A549 (cell line): Measurements from ENCODE around the gene SERPINE2. TPM values are rescaled to one million over a fixed set of nuclear protein-coding genes. Genes with fewer than 3 reads are reported as not detected.

ENCODE experiments used
- ATAC-seq, 2 experiments: fragments of 200-7000 bp in 1 of 2; fragments of >200 bp in 1 of 2; cut with Nextera tagmentation in 1 of 2; cut with Tn5 transposase in 1 of 2; 3 replicates each; pipeline versions ENCODE4 v1.8.0 to v1.9.1; 2018 to 2020; ENCODE audit warnings: mild to moderate bottlenecking in 1 of 2, moderate library complexity in 1 of 2
- CTCF ChIA-PET: fragments of 300-600 bp; sonication (Branson Sonifier 250); formaldehyde crosslinking; extraction: SDS; loops from one replicate; lab custom pipeline; 2021; ENCODE audit warnings: antibody characterized with exemption, inconsistent platforms; lab: Yijun Ruan, JAX
- POLR2A ChIA-PET: fragments of 350-600 bp; formaldehyde crosslinking; extraction: SDS; loops from one replicate; lab custom pipeline; 2021; ENCODE audit warnings: antibody characterized with exemption, inconsistent platforms; lab: Yijun Ruan, JAX
- DNase-seq, 2 experiments: peaks; one replicate each; pipeline versions ENCODE4 v3.0.0 to v3.0.0-alpha.2; 2011 to 2016; ENCODE audit warnings: low read depth in 1 of 2, low spot score in 1 of 2
- FAIRE-seq: peaks from 2 replicates; lab custom pipeline; 2011; peaks lifted over from hg19 to GRCh38; lab: Jason Lieb, UNC
- H3K27ac ChIP-seq, 2 experiments: fragments of >200 bp; sonication (Bioruptor Twin); formaldehyde crosslinking; 3 replicates each; pipeline ENCODE4 v1.5.1; 2016 to 2017
- H3K4me1 ChIP-seq: fragments of >200 bp; sonication (Bioruptor Twin); formaldehyde crosslinking; 3 replicates; pipeline ENCODE4 v1.6.1; 2016
- H3K4me2 ChIP-seq: fragments of >200 bp; sonication (Bioruptor Twin); formaldehyde crosslinking; 3 replicates; pipeline ENCODE4 v1.6.1; 2016
- H3K4me3 ChIP-seq: fragments of >200 bp; sonication (Bioruptor Twin); formaldehyde crosslinking; 3 replicates; pipeline ENCODE4 v1.5.1; 2016
- H3K9me3 ChIP-seq: fragments of >200 bp; sonication (Bioruptor Twin); formaldehyde crosslinking; 3 replicates; pipeline ENCODE4 v1.6.1; 2016
- CHD4 ChIP-seq: fragments of 200-600 bp; sonication (generic); IDR thresholded peaks from 2 replicates; pipeline ENCODE4 v1.6.1; 2016; ENCODE audit warnings: antibody characterized with exemption, mild to moderate bottlenecking, borderline replicate concordance
- EHF ChIP-seq: fragments of 250-450 bp; sonication (Bioruptor Pico); IDR thresholded peaks from 2 replicates; pipeline ENCODE4 v1.5.0; 2020; ENCODE audit warnings: mild to moderate bottlenecking
- EHMT2 ChIP-seq: fragments of 200-600 bp; sonication (generic); IDR thresholded peaks from 2 replicates; pipeline ENCODE4 v1.6.1; 2016; ENCODE audit warnings: antibody characterized with exemption, low read depth, mild to moderate bottlenecking, moderate library complexity
- EP300 ChIP-seq, 2 experiments: fragments of >200 bp; sonication (Bioruptor Twin); formaldehyde crosslinking; IDR thresholded peaks; 2 replicates in 1 of 2; 3 replicates in 1 of 2; pipeline ENCODE4 v1.6.1; 2016 to 2017
- FOSL2 ChIP-seq, 2 experiments: fragments of 450-650 bp in 1 of 2; fragments of >200 bp in 1 of 2; sonication (Bioruptor Twin) in 1 of 2; formaldehyde crosslinking; IDR thresholded peaks; 2 replicates each; pipeline versions ENCODE4 v1.5.0 to v1.6.1; 2016 to 2020; ENCODE audit warnings: mild to moderate bottlenecking in 1 of 2, moderate library complexity in 1 of 2
- FOXS1 ChIP-seq: fragments of 250-450 bp; sonication (Bioruptor Pico); IDR thresholded peaks from 2 replicates; pipeline ENCODE4 v1.5.0; 2020; ENCODE audit warnings: mild to moderate bottlenecking, moderate library complexity
- HOXB5 ChIP-seq: fragments of 250-450 bp; sonication (Bioruptor Pico); IDR thresholded peaks from 2 replicates; pipeline ENCODE4 v1.5.0; 2020; ENCODE audit warnings: mild to moderate bottlenecking, moderate library complexity
- JUN ChIP-seq, 2 experiments: fragments of >200 bp; sonication (Bioruptor Twin); formaldehyde crosslinking; IDR thresholded peaks; 2 replicates in 1 of 2; 3 replicates in 1 of 2; pipeline ENCODE4 v1.6.1; 2016 to 2017
- KDM1A ChIP-seq: fragments of 200-600 bp; sonication (generic); IDR thresholded peaks from 2 replicates; pipeline ENCODE4 v1.6.1; 2016; ENCODE audit warnings: low read depth, mild to moderate bottlenecking
- MAFK ChIP-seq: fragments of 450-650 bp; IDR thresholded peaks from 2 replicates; pipeline ENCODE4 v1.6.1; 2014; ENCODE audit not compliant: partially characterized antibody
- MAZ ChIP-seq: fragments of 150-350 bp; IDR thresholded peaks from 2 replicates; pipeline ENCODE4 v1.6.1; 2014; ENCODE audit warnings: antibody characterized with exemption, low read depth, low read length, borderline replicate concordance
- NPAS2 ChIP-seq: fragments of 250-450 bp; sonication (Bioruptor Pico); IDR thresholded peaks from 2 replicates; pipeline ENCODE4 v1.8.0; 2022; ENCODE audit warnings: mild to moderate bottlenecking, moderate library complexity, borderline replicate concordance
- NR3C1 ChIP-seq: fragments of >200 bp; sonication (Bioruptor Twin); formaldehyde crosslinking; IDR thresholded peaks from 3 replicates; pipeline ENCODE4 v1.6.1; 2017
- RFX5 ChIP-seq: fragments of 450-650 bp; IDR thresholded peaks from 2 replicates; pipeline ENCODE4 v1.7.1; 2014; ENCODE audit warnings: antibody characterized with exemption, mild to moderate bottlenecking, moderate library complexity
- RNF2 ChIP-seq: fragments of 200-600 bp; sonication (generic); IDR thresholded peaks from 2 replicates; pipeline ENCODE4 v1.6.1; 2016; ENCODE audit warnings: low read depth, mild to moderate bottlenecking, antibody characterized with exemption, moderate library complexity, borderline replicate concordance
- SMC3 ChIP-seq: fragments of >200 bp; sonication (Bioruptor Twin); formaldehyde crosslinking; IDR thresholded peaks from 3 replicates; pipeline ENCODE4 v1.6.1; 2018; ENCODE audit warnings: inconsistent platforms
- TP53 ChIP-seq: fragments of 250-450 bp; sonication (Bioruptor Pico); IDR thresholded peaks from 2 replicates; pipeline ENCODE4 v1.5.0; 2021; ENCODE audit warnings: mild to moderate bottlenecking, moderate library complexity
- ZC3H11A ChIP-seq: fragments of 450-650 bp; IDR thresholded peaks from 2 replicates; pipeline ENCODE4 v1.6.1; 2014; ENCODE audit warnings: antibody characterized with exemption, mild to moderate bottlenecking
- ZNF302 ChIP-seq: fragments of 250-450 bp; sonication (Bioruptor Pico); IDR thresholded peaks from 2 replicates; pipeline ENCODE4 v1.9.0; 2021; ENCODE audit warnings: inconsistent platforms, mild to moderate bottlenecking, moderate library complexity
- WGBS: methylation state at CpG from one replicate; pipeline ENCODE4 v1.1.6; 2017; ENCODE audit errors: missing lambda C conversion rate; 5-methylcytosine and 5-hydroxymethylcytosine counted together
- polyA plus RNA-seq, 4 experiments: library from polyadenylated mRNA; depleted of rRNA in 3 of 4; stranded (reverse); fragments of >200 nt; fragmentation: RNase III in 1 of 4; extraction: RNeasy Plus Mini Kit Qiagen cat#74134 plus additional on column Dnase treatment in 1 of 4; gene quantifications; 2 replicates in 3 of 4; 3 replicates in 1 of 4; pipeline ENCODE4 v1.2.3, GENCODE V29; 2011 to 2017
- TF ChIP-seq, protein P1 (sequence below): fragments of 150-350 bp; IDR thresholded peaks from 2 replicates; pipeline ENCODE4 v1.6.1; 2014; ENCODE audit warnings: low read depth, mild to moderate bottlenecking, low read length
- TF ChIP-seq, protein P2 (sequence below): fragments of 450-650 bp; IDR thresholded peaks from 2 replicates; pipeline ENCODE4 v1.6.1; 2014; ENCODE audit warnings: antibody characterized with exemption
- TF ChIP-seq, protein P3 (sequence below): fragments of >200 bp; sonication (Bioruptor Twin); formaldehyde crosslinking; IDR thresholded peaks from 3 replicates; pipeline ENCODE4 v1.6.1; 2016
- TF ChIP-seq, protein P4 (sequence below): IDR thresholded peaks from 2 replicates; pipeline ENCODE4 v1.6.1; 2012; ENCODE audit warnings: low read depth, borderline replicate concordance
- TF ChIP-seq, protein P5 (sequence below): fragments of >200 bp; sonication (Bioruptor Twin); formaldehyde crosslinking; IDR thresholded peaks from 3 replicates; pipeline ENCODE4 v1.5.1; 2016

SERPINE2 gene
- polyA plus RNA-seq, 2 of the 4 experiments (the other 2 are of a cell fraction), result 58.6 to 88.2 TPM

DNA sequence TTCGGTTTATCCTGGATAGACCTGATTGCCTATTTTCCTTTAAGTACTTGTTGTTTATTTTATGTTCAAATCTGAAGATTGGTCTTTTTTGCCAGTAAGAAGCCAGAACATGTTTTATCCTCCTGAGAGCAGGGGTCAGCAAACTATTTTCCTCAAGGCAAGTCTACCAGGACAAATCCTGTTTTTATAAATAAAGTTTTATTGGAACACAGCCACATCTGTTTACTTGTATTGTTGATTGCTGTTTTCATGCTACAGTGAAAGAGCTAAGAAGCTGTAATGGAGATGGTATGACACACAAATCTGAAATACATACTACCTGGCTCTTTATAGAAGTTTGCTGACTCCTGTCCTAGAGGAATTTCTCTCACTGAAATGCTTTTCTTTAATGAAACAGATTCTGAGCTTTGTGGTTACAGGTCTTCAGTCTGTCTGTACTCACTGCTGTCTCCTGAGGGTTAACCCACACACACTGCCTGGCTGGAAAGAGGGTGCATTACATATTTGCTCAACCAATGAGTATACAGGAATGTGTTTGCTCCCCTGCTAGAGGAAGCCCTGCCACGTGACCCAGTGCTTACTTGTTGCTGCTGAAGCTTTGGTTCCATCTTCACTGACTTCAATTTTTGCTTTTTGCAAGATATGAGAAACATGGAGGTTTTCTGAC lies 59.2 kb downstream of the SERPINE2 start:
- no peak for DNase-seq
- POLR2A ChIA-PET, result no interaction called here
- CTCF ChIA-PET, result interaction anchor here (0.7 to 4.4 kb wide), 9 partner anchors 7 to 305 kb away, joined by 3 to 20 read pairs (median 5); partner anchors contain the start of gene SERPINE2
- no peak for FAIRE-seq
- Histone ChIP-seq H3K4me2 (no peak overlapping the region), H3K9me3 (no peaks in the 10 kb centered on the region), H3K27ac (no peak overlapping the region), H3K4me3 (no peak overlapping the region)
- TF ChIP-seq HOXB5 (CRISPR knock-in tag) (no peak), ZNF302 (no peak), EP300 (IDR thresholded peaks at IDR 0.05) (no peak), ZC3H11A (no peak), RFX5 (no peak), RNF2 (no peak), NR3C1 (no peak), MAZ (no peak), FOXS1 (no peak), FOSL2 (IDR thresholded peaks at IDR 0.05) (no peak), FOSL2 (CRISPR knock-in tag; IDR thresholded peaks at IDR 0.05) (no peak), SMC3 (no peak), CHD4 (no peak)
- TF ChIP-seq, protein P1, sequence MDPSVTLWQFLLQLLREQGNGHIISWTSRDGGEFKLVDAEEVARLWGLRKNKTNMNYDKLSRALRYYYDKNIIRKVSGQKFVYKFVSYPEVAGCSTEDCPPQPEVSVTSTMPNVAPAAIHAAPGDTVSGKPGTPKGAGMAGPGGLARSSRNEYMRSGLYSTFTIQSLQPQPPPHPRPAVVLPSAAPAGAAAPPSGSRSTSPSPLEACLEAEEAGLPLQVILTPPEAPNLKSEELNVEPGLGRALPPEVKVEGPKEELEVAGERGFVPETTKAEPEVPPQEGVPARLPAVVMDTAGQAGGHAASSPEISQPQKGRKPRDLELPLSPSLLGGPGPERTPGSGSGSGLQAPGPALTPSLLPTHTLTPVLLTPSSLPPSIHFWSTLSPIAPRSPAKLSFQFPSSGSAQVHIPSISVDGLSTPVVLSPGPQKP, result no peak
- TF ChIP-seq, all 56 proteins: peak for 0
- 88% methylated on average over 2 of the region's 2 CpGs for WGBS
- ATAC-seq, result no peak
- no peaks in the 10 kb centered on the region; the same call in 2 of the 3 replicates for H3K4me1 ChIP-seq

DNA sequence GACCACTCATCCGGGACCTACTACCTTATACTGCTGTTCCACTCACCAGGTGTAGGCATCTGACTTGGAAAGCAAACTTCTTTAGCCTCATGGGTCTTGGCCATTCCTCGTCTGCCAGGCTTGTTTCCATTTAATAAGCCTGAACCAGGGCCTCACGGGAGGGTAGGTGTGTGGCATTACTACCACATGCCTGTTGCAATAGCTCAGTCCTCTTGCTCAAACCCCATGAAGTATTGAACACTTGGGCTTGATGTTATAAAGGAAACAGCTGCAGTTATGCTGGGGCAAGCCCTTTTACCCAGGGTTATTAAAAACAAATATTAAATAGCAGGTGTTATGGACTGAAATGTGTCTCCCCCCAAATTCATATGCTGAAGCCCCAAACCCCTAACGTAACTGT lies 60.6 kb downstream of the SERPINE2 start:
- ChIA-PET CTCF (interaction anchor here (1.2 to 4.4 kb wide), 5 partner anchors 8 to 391 kb away, joined by 4 to 20 read pairs (median 9); no protein-coding TSS in a partner anchor), POLR2A (no interaction called here)
- WGBS, result 78% methylated on average over 4 of the region's 4 CpGs
- ATAC-seq, result no peak
- H3K4me2 ChIP-seq, result no peak overlapping the region
- no peaks in the 10 kb centered on the region for H3K9me3 ChIP-seq
- H3K4me1 ChIP-seq, result no peaks in the 10 kb centered on the region; the same call in 2 of the 3 replicates
- TF ChIP-seq TP53 (CRISPR knock-in tag) (no peak), FOXS1 (no peak), NR3C1 (no peak), EHF (CRISPR knock-in tag) (no peak), EHMT2 (no peak), JUN (IDR thresholded peaks at IDR 0.05) (no peak), KDM1A (no peak), NPAS2 (CRISPR knock-in tag) (no peak), MAFK (no peak)
- TF ChIP-seq, protein P2, sequence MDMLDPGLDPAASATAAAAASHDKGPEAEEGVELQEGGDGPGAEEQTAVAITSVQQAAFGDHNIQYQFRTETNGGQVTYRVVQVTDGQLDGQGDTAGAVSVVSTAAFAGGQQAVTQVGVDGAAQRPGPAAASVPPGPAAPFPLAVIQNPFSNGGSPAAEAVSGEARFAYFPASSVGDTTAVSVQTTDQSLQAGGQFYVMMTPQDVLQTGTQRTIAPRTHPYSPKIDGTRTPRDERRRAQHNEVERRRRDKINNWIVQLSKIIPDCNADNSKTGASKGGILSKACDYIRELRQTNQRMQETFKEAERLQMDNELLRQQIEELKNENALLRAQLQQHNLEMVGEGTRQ, result no peak
- TF ChIP-seq, protein P3, sequence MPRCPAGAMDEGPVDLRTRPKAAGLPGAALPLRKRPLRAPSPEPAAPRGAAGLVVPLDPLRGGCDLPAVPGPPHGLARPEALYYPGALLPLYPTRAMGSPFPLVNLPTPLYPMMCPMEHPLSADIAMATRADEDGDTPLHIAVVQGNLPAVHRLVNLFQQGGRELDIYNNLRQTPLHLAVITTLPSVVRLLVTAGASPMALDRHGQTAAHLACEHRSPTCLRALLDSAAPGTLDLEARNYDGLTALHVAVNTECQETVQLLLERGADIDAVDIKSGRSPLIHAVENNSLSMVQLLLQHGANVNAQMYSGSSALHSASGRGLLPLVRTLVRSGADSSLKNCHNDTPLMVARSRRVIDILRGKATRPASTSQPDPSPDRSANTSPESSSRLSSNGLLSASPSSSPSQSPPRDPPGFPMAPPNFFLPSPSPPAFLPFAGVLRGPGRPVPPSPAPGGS, result no peak
- TF ChIP-seq, protein P4, sequence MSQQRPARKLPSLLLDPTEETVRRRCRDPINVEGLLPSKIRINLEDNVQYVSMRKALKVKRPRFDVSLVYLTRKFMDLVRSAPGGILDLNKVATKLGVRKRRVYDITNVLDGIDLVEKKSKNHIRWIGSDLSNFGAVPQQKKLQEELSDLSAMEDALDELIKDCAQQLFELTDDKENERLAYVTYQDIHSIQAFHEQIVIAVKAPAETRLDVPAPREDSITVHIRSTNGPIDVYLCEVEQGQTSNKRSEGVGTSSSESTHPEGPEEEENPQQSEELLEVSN, result no peak
- TF ChIP-seq, protein P5, sequence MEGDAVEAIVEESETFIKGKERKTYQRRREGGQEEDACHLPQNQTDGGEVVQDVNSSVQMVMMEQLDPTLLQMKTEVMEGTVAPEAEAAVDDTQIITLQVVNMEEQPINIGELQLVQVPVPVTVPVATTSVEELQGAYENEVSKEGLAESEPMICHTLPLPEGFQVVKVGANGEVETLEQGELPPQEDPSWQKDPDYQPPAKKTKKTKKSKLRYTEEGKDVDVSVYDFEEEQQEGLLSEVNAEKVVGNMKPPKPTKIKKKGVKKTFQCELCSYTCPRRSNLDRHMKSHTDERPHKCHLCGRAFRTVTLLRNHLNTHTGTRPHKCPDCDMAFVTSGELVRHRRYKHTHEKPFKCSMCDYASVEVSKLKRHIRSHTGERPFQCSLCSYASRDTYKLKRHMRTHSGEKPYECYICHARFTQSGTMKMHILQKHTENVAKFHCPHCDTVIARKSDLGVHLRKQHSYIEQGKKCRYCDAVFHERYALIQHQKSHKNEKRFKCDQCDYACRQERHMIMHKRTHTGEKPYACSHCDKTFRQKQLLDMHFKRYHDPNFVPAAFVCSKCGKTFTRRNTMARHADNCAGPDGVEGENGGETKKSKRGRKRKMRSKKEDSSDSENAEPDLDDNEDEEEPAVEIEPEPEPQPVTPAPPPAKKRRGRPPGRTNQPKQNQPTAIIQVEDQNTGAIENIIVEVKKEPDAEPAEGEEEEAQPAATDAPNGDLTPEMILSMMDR, result no peak
- H3K27ac ChIP-seq, result no peak overlapping the region
- DNase-seq, result no peak
- no peak for FAIRE-seq
- no peak overlapping the region for H3K4me3 ChIP-seq
